ENCODE data around the gene SLC43A2. TPM values are rescaled to one million over a fixed set of nuclear protein-coding genes. Genes with fewer than 3 reads are reported as not detected.

Gene SLC43A2
- total RNA-seq, 1 experiment from 2014 or later: 6.8 TPM

- Histone ChIP-seq H3F3A (ENCODE audit: insufficient read depth, low read depth) (no peaks in the 10 kb centered on the region), H3K4me2 (no peak overlapping the region), H2AFZ (no peak overlapping the region), H3K27ac (no peak overlapping the region), H3K4me1 (replicated peaks; ENCODE audit: insufficient read depth) (no peaks in the 10 kb centered on the region), H3K9me3 (ENCODE audit: insufficient read depth, low read depth) (no peaks in the 10 kb centered on the region), H3K27me3 (ENCODE audit: insufficient read depth, low read depth) (no peaks in the 10 kb centered on the region), H4K20me1 (ENCODE audit: insufficient read depth) (no peaks in the 10 kb centered on the region), H3K4me3 (no peak overlapping the region), H3K36me3 (ENCODE audit: low read depth) (no peaks in the 10 kb centered on the region), H3K9me2 (ENCODE audit: insufficient read depth) (no peaks in the 10 kb centered on the region), H3K79me2 (ENCODE audit: low read depth) (no peaks in the 10 kb centered on the region)
- no peak for DNase-seq
- BruUV-seq (replicated peaks): no TSS peak
- TF ChIP-seq CTCF (conservative IDR thresholded peaks at IDR 0.05) (no peak), EZH2 (IDR thresholded peaks at IDR 0.05; ENCODE audit: low read depth) (no peak)
- POLR2A ChIA-PET (ENCODE audit: unreplicated experiment): no interaction called here
- CTCF ChIA-PET: interaction anchor here (0.7 kb wide), 1 partner anchor 38 kb away, joined by 4 read pairs; no protein-coding TSS in a partner anchor
- intact Hi-C loops (cut with micrococcal nuclease; ENCODE audit: unreplicated experiment): no loop called here
Observed at GRCh38 chr17:1611715-1612114, 16.9 kb downstream of the SLC43A2 start.

DNA sequence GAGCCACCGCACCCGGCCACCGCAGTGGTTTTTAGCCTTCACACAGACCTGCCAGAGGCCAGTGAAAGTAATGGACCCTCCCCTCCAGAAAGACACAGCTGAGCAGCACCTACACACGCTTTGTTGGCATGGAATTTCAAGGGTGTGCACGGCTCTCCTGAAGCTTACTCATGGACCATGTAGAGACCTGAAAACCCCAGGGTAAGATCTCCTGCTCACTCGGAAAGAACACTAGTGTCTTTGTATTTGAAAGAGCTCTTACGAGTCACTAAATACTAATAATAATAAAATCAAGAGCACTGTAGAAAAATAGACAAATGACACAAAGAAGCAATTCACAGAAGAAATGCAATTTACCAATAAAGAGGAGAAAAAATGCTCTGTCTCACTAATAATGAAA lies 20.0 kb downstream of the SLC43A2 start:
- H3K27ac ChIP-seq: no peak overlapping the region
- no peaks in the 10 kb centered on the region for H3K4me1 ChIP-seq (replicated peaks; ENCODE audit: insufficient read depth)
- no peaks in the 10 kb centered on the region for H3K9me2 ChIP-seq (ENCODE audit: insufficient read depth)
- ChIA-PET CTCF (no interaction called here), POLR2A (ENCODE audit: unreplicated experiment) (no interaction called here)
- BruUV-seq (replicated peaks): no TSS peak
- H3K9me3 ChIP-seq (ENCODE audit: insufficient read depth, low read depth): no peaks in the 10 kb centered on the region
- H3K4me2 ChIP-seq: no peak overlapping the region
- H3K27me3 ChIP-seq (ENCODE audit: insufficient read depth, low read depth): no peaks in the 10 kb centered on the region
- TF ChIP-seq CTCF (conservative IDR thresholded peaks at IDR 0.05) (no peak), EZH2 (IDR thresholded peaks at IDR 0.05; ENCODE audit: low read depth) (no peak)
- no peaks in the 10 kb centered on the region for H3F3A ChIP-seq (ENCODE audit: insufficient read depth, low read depth)
- intact Hi-C loops (cut with micrococcal nuclease; ENCODE audit: unreplicated experiment): no loop called here
- H2AFZ ChIP-seq: no peak overlapping the region
- H3K79me2 ChIP-seq (ENCODE audit: low read depth): no peaks in the 10 kb centered on the region
- H3K4me3 ChIP-seq: no peak overlapping the region
- no peaks in the 10 kb centered on the region for H4K20me1 ChIP-seq (ENCODE audit: insufficient read depth)
- no peak for DNase-seq
- no peaks in the 10 kb centered on the region for H3K36me3 ChIP-seq (ENCODE audit: low read depth)

DNA sequence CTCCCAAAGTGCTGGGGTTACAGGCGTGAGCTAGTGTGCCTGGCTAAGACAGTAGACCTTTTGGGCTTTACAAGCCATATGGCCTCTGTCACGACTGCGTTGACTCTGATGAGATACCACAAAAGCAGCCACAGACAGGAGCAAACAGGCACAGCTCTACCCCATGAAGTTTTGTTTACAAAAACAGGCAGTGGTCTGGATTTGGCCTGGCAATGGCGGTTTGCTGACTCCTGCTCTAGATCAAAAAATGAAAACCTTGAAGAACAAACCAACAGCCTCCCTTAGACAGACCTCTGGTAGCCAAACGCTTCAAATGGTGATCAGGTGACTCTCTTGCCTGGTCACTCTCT lies 20.7 kb downstream of the SLC43A2 start:
- no peak for DNase-seq
- POLR2A ChIA-PET (ENCODE audit: unreplicated experiment): no interaction called here
- BruUV-seq (replicated peaks): no TSS peak

More for the DNA sequence above, 20.7 kb downstream of the SLC43A2 start:
- Histone ChIP-seq H3K9me3 (ENCODE audit: insufficient read depth, low read depth) (no peaks in the 10 kb centered on the region), H3K27me3 (ENCODE audit: insufficient read depth, low read depth) (no peaks in the 10 kb centered on the region), H4K20me1 (ENCODE audit: insufficient read depth) (no peaks in the 10 kb centered on the region), H3K79me2 (ENCODE audit: low read depth) (no peaks in the 10 kb centered on the region), H3K4me3 (no peak overlapping the region), H3K4me2 (no peak overlapping the region), H3K36me3 (ENCODE audit: low read depth) (no peaks in the 10 kb centered on the region), H3K4me1 (replicated peaks; ENCODE audit: insufficient read depth) (no peaks in the 10 kb centered on the region), H3K27ac (no peak overlapping the region), H3F3A (ENCODE audit: insufficient read depth, low read depth) (no peaks in the 10 kb centered on the region), H2AFZ (no peak overlapping the region), H3K9me2 (ENCODE audit: insufficient read depth) (no peaks in the 10 kb centered on the region)
- no peak for TF ChIP-seq EZH2 (IDR thresholded peaks at IDR 0.05; ENCODE audit: low read depth)
- TF ChIP-seq CTCF (conservative IDR thresholded peaks at IDR 0.05): no peak
- CTCF ChIA-PET: interaction anchor here (0.7 kb wide), 1 partner anchor 12 kb away, joined by 6 read pairs; no protein-coding TSS in a partner anchor
- intact Hi-C loops (cut with micrococcal nuclease; ENCODE audit: unreplicated experiment): no loop called here

Measured in PC-9 (cell line).